Cardiac muscle cell (in vitro differentiated cells and primary cell): ENCODE results near the gene TMA7. TPM values are rescaled to one million over a fixed set of nuclear protein-coding genes. Genes with fewer than 3 reads are reported as not detected.
"Not testable (repeated sequence)": the region's sequence is repeated elsewhere in the genome, so short reads cannot be mapped to it uniquely, and the experiment has no call there.

Experiments used
- DNase-seq, 2 donors: peaks; one replicate each; pipeline versions ENCODE4 v3.0.0 to v3.0.0-alpha.2; 2010 to 2017; ENCODE audit warnings: low read depth in 1 of 2, low spot score in 1 of 2
- H3K27ac ChIP-seq: fragments of 200-600 bp; sonication (generic); 2 replicates; pipeline ENCODE4 v1.5.1; 2016
- H3K27me3 ChIP-seq: fragments of 200-600 bp; sonication (generic); 2 replicates; pipeline ENCODE4 v1.6.0; 2016; ENCODE audit warnings: control low read depth
- H3K36me3 ChIP-seq: fragments of 200-600 bp; sonication (generic); 2 replicates; pipeline ENCODE4 v1.5.1; 2016; ENCODE audit warnings: control low read depth
- H3K4me1 ChIP-seq: fragments of 200-600 bp; sonication (generic); 2 replicates; pipeline ENCODE4 v1.8.1; 2017; ENCODE audit warnings: low read depth, mild to moderate bottlenecking, mixed run types
- H3K4me3 ChIP-seq: fragments of 200-600 bp; sonication (generic); 2 replicates; pipeline ENCODE4 v1.5.1; 2016; ENCODE audit warnings: mild to moderate bottlenecking
- H3K9me3 ChIP-seq: fragments of 200-600 bp; sonication (generic); 2 replicates; pipeline ENCODE4 v1.5.1; 2017; ENCODE audit warnings: low read depth, mild to moderate bottlenecking, control low read depth
- polyA plus RNA-seq: library from polyadenylated mRNA; unstranded; fragments of >200 nt; fragmentation: Nextera tagmentation; extraction: Ambion mirVana; gene quantifications from 2 replicates; pipeline ENCODE4 v1.2.1, GENCODE V29; 2016
- total RNA-seq: library from RNA; depleted of rRNA; stranded (reverse); fragments of >200 nt; gene quantifications from 2 replicates; pipeline ENCODE4 v1.2.3, GENCODE V29; 2016
- TF ChIP-seq, protein P1 (sequence below): IDR thresholded peaks from 2 replicates; pipeline ENCODE4 v1.5.1; 2012; ENCODE audit warnings: low read depth, mild to moderate bottlenecking, low read length

Gene TMA7
- total and polyA plus RNA-seq, 2 experiments from 2014 or later, result 172 to 609 TPM

DNA sequence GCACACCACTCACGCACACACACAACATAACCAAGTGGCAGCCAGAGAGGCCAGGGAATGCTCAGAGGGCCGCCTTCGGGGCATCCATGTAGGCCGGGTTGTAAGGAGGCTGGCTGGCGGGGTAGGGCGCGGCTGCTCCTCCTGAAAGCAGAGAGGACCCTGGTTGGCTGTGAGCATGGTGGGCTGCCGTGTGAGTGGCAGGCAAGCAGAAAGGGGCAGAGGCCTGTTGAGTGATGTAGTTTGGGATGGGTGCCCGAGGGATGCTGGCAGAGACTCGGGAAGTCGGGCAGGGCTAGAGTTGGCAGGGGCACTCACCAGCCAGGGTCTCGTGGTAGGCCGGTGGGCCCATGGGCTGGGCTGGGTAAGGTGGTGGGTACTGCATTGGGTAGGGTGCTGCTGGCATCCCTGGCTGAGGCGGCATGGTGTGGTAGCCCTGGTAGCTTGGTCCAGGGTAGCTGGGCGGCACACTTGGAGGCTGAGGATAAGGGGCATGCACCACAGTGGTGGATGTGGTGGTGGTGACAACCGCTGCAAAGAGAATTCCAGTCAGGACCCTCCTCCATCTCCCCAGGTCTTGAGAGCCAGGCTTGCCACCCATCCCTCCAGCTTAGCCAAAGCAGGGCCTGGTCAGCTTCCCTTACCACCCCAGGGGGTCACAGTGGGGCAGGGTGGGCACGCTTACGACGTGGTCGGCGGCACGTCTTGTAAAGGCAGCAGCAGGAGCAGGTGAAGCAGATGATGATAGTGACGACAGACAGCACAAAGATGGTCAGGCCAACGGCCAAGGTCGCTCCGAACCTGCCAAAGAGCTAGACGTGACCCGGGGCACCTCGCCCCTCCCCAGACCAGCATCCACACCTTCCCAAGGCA is 29.2 kb downstream of the TMA7 start:
- TF ChIP-seq, protein P1, sequence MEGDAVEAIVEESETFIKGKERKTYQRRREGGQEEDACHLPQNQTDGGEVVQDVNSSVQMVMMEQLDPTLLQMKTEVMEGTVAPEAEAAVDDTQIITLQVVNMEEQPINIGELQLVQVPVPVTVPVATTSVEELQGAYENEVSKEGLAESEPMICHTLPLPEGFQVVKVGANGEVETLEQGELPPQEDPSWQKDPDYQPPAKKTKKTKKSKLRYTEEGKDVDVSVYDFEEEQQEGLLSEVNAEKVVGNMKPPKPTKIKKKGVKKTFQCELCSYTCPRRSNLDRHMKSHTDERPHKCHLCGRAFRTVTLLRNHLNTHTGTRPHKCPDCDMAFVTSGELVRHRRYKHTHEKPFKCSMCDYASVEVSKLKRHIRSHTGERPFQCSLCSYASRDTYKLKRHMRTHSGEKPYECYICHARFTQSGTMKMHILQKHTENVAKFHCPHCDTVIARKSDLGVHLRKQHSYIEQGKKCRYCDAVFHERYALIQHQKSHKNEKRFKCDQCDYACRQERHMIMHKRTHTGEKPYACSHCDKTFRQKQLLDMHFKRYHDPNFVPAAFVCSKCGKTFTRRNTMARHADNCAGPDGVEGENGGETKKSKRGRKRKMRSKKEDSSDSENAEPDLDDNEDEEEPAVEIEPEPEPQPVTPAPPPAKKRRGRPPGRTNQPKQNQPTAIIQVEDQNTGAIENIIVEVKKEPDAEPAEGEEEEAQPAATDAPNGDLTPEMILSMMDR, result no peak
- H3K36me3 ChIP-seq, result no peaks in the 10 kb centered on the region
- no peak overlapping the region for H3K27ac ChIP-seq

DNA sequence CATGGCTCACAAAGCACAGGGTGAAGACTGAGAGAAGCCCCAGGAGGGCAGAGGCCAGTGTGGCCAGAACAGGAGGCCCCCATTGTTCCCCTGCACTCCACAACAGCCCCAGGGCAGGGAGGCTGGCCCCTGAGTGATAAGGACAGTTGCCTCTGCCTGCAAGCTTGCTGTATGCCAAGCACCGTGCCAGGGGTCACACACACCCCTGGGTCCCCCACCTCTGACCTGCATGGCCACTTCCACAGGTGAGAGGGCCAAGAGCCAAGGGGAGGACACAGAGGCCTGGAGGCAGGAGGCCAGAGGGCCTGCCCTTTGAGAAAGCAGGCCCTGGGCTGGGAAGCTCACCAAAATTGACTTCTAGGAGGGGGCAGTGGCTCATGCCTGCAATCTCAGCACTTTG is 30.2 kb downstream of the TMA7 start:
- Histone ChIP-seq H3K9me3 (no peaks in the 10 kb centered on the region), H3K36me3 (no peaks in the 10 kb centered on the region), H3K4me1 (peaks cover 27% of the 10 kb centered on the region), H3K4me3 (no peak overlapping the region), H3K27me3 (no peaks in the 10 kb centered on the region), H3K27ac (no peak overlapping the region)
- TF ChIP-seq, protein P1, result no peak
- DNase-seq, result no peak

More for the DNA sequence above, 29.2 kb downstream of the TMA7 start:
- Histone ChIP-seq H3K4me1 (peaks cover 25% of the 10 kb centered on the region), H3K4me3 (no peak overlapping the region), H3K9me3 (no peaks in the 10 kb centered on the region), H3K27me3 (no peaks in the 10 kb centered on the region)
- no peak for DNase-seq

DNA sequence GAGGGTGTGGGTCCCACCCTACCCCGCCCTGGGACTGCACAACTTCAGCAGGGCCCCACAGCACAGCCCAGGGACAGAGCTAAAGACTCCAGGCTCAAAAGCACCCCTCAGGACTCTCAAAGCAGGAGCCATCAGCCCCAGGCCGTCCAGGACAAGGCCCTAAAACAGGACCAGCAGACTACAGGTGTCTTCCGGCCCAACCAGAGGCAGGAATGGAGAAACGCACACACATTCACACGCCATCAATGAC is 32.5 kb downstream of the TMA7 start:
- no peak for DNase-seq
- TF ChIP-seq, protein P1, result no peak
- H3K9me3 ChIP-seq, result no peaks in the 10 kb centered on the region
- H3K27ac ChIP-seq, result peak overlapping the region; percentile 82
- peak overlapping the region; percentile 29 for H3K4me3 ChIP-seq
- peaks cover 21% of the 10 kb centered on the region for H3K4me1 ChIP-seq
- no peaks in the 10 kb centered on the region for H3K36me3 ChIP-seq
- no peaks in the 10 kb centered on the region for H3K27me3 ChIP-seq

DNA sequence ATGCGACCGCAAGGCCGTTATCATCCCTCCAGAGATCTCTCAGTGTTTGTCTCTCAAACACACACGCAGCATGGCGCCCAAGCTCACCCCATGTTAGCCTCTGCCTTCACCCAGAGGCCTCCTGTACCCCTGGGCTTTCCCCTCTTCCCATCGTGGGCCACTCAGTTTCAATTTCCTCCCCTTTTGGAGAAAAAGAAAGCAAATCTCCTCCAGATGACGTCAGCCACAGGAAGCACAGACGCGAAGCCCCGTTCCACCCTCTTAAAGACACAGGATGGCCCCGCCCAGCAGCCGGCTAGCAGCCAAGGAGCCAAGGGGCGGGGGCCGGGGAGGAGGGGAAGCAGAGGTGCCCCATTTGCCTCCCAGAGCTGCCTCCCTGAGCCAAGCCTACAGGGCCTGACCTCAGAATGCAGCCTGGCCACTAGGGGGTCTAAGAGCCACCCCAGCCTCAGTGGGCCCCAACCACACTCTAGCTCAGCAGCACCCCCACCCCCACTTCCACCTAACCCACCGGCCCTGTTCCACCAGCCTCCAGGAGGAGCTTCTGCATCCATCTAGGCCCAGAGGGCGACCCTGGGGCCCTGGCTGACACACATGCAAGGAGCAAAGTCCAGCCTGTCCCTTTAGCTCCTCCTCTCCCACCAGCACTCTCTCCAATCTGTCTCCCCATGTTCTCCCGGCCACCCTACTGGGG is 33.0 kb downstream of the TMA7 start:
- DNase-seq, result peak; percentile 83 to 94

DNA sequence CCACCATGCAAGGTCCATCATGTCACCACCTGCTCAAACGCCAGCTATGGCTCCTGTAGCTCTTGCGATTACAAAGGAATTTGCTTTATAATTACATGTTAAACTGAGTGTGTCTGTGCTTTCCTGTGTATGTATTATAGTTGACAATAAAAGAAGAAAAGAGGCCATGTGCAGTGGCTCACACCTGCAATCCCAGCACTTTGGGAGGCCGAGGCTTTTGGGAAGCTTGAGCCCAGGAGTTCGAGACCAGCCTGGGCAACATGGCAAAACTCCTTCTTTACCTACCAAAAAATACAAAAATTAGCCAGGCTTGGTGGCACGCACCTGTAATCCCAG is 33.5 kb downstream of the TMA7 start:
- no peak for DNase-seq
- Histone ChIP-seq H3K36me3 (no peaks in the 10 kb centered on the region), H3K9me3 (no peaks in the 10 kb centered on the region), H3K27me3 (no peaks in the 10 kb centered on the region), H3K27ac (peak overlapping the region; percentile 82), H3K4me3 (no peak overlapping the region), H3K4me1 (peaks cover 21% of the 10 kb centered on the region)
- TF ChIP-seq, protein P1, result no peak

More for the DNA sequence above, 33.0 kb downstream of the TMA7 start:
- Histone ChIP-seq H3K4me3 (peak overlapping the region; percentile 29), H3K9me3 (no peaks in the 10 kb centered on the region), H3K4me1 (peaks cover 21% of the 10 kb centered on the region), H3K27me3 (no peaks in the 10 kb centered on the region), H3K36me3 (no peaks in the 10 kb centered on the region), H3K27ac (peak overlapping the region; percentile 82)
- TF ChIP-seq, protein P1, result peak; percentile 40

DNA sequence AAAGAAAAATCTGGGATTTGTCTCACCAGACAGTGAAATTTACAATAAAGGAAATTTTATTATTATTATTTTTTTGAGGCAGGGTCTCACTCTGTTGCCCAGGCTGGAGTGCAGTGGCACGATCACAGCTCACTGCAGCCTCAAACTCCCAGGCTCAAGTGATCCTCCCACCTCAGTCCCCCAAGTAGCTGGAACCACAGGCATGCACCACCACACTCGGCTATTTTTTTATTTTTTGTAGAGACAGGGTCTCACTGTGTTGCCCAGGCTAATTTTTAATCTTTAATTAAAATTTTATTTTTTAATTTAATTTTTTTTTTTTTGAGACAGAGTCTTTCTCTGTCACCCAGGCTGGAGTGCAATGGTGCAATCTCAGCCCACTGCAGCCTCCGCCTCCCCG is 34.0 kb downstream of the TMA7 start:
- not testable (repeated sequence) for H3K27ac ChIP-seq, H3K4me3 ChIP-seq, H3K9me3 ChIP-seq, H3K36me3 ChIP-seq, H3K27me3 ChIP-seq, DNase-seq
- peaks cover 21% of the 10 kb centered on the region for H3K4me1 ChIP-seq
